IPS DF 19.7 (cell line): Measurements from ENCODE around the gene LUC7L.

Source experiments
- DNase-seq: peaks from one replicate; pipeline ENCODE4 v3.0.0-alpha.2; 2013; ENCODE audit warnings: low read depth, low spot score

LUC7L gene

DNA sequence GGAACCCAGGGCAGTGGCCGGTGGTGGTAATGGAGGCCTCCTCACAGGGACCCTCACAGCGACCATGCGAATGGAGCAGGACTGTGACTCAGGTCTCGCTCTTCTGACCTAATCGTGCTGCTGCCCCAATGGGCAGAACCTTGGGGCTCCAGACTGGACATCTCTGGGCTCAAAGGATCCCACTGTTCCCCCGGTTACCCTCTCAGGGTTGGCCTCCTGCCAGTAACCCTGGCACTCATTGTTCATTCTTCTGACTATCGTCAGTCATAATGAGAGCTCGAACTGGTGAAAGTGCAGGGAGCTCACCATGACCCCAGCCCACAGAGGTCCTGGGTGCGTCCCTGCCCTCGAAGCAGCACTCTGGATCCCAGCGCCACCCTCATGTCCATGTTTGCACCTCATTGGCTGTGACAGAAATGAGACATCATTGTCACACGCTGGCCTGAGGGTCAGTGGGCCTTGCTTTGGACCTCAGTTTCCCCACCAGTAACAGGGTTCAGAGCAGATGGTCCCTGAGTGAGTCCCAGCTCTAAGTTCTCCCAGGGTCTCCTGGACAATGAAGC, 86.8 kb downstream of the LUC7L start:
- no peak for DNase-seq

DNA sequence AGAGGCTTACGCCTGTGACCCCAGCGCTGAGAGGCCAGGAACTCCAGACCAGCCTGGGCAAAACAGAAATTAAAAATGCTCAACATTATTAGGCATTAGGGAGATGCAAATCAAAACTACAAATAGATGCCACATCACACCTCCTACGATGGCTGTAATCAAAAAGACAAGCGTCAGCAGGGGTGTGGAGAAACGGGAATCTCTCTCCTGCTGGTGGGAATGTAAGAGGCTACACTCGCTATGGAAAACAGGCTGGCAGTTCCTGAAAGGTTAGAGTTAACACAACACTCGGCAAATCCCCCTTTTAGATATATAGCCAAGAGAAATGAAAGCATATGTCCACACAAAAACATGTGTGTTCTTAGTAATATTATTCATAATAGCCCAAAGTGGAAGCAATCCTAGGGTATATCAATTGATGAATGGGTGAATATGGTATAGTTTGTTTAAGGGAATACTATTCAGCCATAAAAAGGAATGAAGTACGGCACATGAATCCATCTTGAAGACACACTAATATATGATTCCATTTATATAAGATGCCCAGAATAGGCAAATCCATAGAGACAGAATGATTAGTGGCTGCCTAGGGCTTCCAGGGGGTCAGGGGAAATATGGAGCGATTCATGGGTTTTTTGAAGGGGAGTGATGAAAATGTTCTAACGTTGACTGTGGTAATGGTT, 88.9 kb downstream of the LUC7L start:
- DNase-seq, result no peak
